Activated naive CD4-positive, alpha-beta T cell (primary cell): ENCODE results near the gene ESR2.
"Not testable (repeated sequence)": the region's sequence is repeated elsewhere in the genome, so short reads cannot be mapped to it uniquely, and the experiment has no call there.

Experiments
- DNase-seq, 4 experiments: peaks; one replicate each; lab custom pipeline; 2025; lab: John Stamatoyannopoulos, UW

The ESR2 gene

DNA sequence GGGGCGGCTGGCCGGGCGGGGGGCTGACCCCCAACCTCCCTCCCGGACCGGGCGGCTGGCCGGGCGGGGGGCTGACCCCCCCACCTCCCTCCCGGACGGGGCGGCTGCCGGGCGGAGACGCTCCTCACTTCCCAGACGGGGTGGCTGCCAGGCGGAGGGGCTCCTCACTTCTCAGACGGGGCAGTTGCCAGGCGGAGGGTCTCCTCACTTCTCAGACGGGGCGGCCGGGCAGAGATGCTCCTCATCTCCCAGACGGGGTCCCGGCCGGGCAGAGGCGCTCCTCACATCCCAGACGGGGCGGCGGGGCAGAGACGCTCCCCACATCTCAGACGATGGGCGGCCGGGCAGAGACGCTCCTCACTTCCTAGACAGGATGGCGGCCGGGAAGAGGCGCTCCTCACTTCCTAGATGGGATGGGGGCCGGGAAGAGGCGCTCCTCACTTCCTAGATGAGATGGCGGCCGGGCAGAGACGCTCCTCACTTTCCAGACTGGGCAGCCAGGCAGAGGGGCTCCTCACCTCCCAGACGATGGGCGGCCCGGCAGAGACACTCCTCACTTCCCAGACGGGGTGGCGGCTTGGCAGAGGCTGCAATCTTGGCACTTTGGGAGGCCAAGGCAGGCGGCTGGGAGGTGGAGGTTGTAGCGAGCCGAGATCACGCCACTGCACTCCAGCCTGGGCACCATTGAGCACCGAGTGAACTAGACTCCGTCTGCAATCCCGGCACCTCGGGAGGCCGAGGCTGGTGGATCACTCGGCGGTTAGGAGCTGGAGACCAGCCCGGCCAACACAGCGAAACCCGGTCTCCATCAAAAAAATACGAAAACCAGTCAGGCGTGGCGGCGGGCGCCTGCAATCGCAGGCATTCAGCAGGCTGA lies 256.1 kb downstream of the ESR2 start:
- DNase-seq = not testable (repeated sequence)

DNA sequence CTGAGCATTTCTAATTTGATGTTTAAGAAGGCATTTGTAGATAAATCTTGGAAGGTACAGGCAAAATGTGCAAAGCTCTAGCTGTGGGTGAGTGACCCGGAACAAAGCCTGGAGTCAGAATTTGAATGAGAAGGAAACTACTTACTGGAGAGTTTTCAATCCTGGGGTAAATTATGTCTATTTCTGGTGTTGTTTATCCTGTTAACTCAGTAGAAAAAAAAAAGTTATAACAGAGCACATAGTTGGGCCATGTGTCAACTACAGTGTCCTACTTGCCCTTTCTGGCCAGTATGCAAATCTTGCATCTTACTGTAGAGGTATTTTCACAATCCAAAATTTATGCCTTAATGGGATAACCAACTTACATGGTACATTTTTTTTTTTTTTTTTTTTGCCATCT lies 259.0 kb downstream of the ESR2 start:
- no peak for DNase-seq
